ENCODE data around the gene PLB1.

- no peak for TF ChIP-seq EP300 (IDR thresholded peaks at IDR 0.05; ENCODE audit: low read length)
- no peak for TF ChIP-seq FOXM1 (IDR thresholded peaks at IDR 0.05; ENCODE audit: low read depth)
- TF ChIP-seq FOXM1 (CRISPR knock-in tag; IDR thresholded peaks at IDR 0.05; ENCODE audit: low read depth), result no peak
- no peak for TF ChIP-seq YY1 (IDR thresholded peaks at IDR 0.05; ENCODE audit: borderline replicate concordance in 1 of 3, control insufficient read depth in 1 of 3, extremely low read depth in 1 of 3, insufficient read depth in 3 of 3, insufficient read length in 1 of 3, insufficient replicate concordance in 2 of 3, low read depth in 1 of 3, low read length in 2 of 3)
- no peak for TF ChIP-seq CTCF (IDR thresholded peaks at IDR 0.05 in 2 of 3, conservative IDR thresholded peaks at IDR 0.05 in 1 of 3; ENCODE audit: insufficient read depth in 2 of 3, low read depth in 1 of 3, low read length in 3 of 3)
- TF ChIP-seq GABPA (tag; conservative IDR thresholded peaks at IDR 0.05; ENCODE audit: low read depth), result no peak
- TF ChIP-seq CGGBP1 (CRISPR knock-in tag; IDR thresholded peaks at IDR 0.05), result no peak
- TF ChIP-seq ELF1 (tag; IDR thresholded peaks at IDR 0.05), result no peak
- no peak for TF ChIP-seq POLR2A (conservative IDR thresholded peaks at IDR 0.05)
- TF ChIP-seq RFX5 (IDR thresholded peaks at IDR 0.05; ENCODE audit: low read depth, low read length), result no peak
- TF ChIP-seq FOSL1 (tag; conservative IDR thresholded peaks at IDR 0.05), result no peak
Measured at GRCh38 chr2:28640908-28641300, 145.0 kb downstream of the PLB1 start.

Data from K562 (cell line).